ENCODE measurements around the gene TTBK1.

TTBK1 gene

GRCh38 chr6:43308101-43308989, 65.1 kb downstream of the TTBK1 start, which contains the start of gene CRIP3:
TSS of gene CRIP3 (minus strand) at chr6:43308826. CDS start at chr6:43308792, 34 bp downstream.
- Histone ChIP-seq H3K9me3 (no peaks in the 10 kb centered on the region), H3K36me3 (no peaks in the 10 kb centered on the region), H3K4me1 (ENCODE audit: control insufficient read depth in 1 of 2, insufficient read depth in 1 of 2, low read depth in 1 of 2, low read length in 1 of 2) (peaks cover 59 to 60% of the 10 kb centered on the region in 2 experiments), H3K4me3 (ENCODE audit: low read depth in 1 of 2, low read length in 1 of 2) (peak within 1 kb of the TSS; percentile 42 to 52), H3K27ac (peak within 1 kb of the TSS; percentile 55), H3K27me3 (no peaks in the 10 kb centered on the region)
- peak; percentile 12 for TF ChIP-seq CTCF (IDR thresholded peaks at IDR 0.05)

GRCh38 chr6:43308990-43309477, 65.8 kb downstream of the TTBK1 start:
- H3K4me1 ChIP-seq (ENCODE audit: control insufficient read depth in 1 of 2, insufficient read depth in 1 of 2, low read depth in 1 of 2, low read length in 1 of 2): peaks cover 66 to 67% of the 10 kb centered on the region in 2 experiments
- no peaks in the 10 kb centered on the region for H3K36me3 ChIP-seq
- TF ChIP-seq CTCF (IDR thresholded peaks at IDR 0.05): no peak
- H3K27ac ChIP-seq: peak overlapping the region; percentile 55
- H3K27me3 ChIP-seq: no peaks in the 10 kb centered on the region
- peak overlapping the region; percentile 42 to 52 for H3K4me3 ChIP-seq (ENCODE audit: low read depth in 1 of 2, low read length in 1 of 2)
- H3K9me3 ChIP-seq: no peaks in the 10 kb centered on the region

- H3K27me3 ChIP-seq: no peaks in the 10 kb centered on the region
- H3K4me1 ChIP-seq (ENCODE audit: control insufficient read depth in 1 of 2, insufficient read depth in 1 of 2, low read depth in 1 of 2, low read length in 1 of 2): peaks cover 71 to 78% of the 10 kb centered on the region in 2 experiments
- peak overlapping the region; percentile 67 for H3K27ac ChIP-seq
- H3K36me3 ChIP-seq: no peaks in the 10 kb centered on the region
- H3K9me3 ChIP-seq: no peaks in the 10 kb centered on the region
- peak overlapping the region in 1 of 2 experiments; percentile 35 for H3K4me3 ChIP-seq (ENCODE audit: low read depth in 1 of 2, low read length in 1 of 2)
- no peak for TF ChIP-seq CTCF (IDR thresholded peaks at IDR 0.05)
These were observed 66.9 kb downstream of the TTBK1 start for GRCh38 chr6:43310134-43310533.

GRCh38 chr6:43310624-43311023, 67.3 kb downstream of the TTBK1 start:
- Histone ChIP-seq H3K27ac (peak overlapping the region; percentile 67), H3K4me3 (ENCODE audit: low read depth in 1 of 2, low read length in 1 of 2) (peak overlapping the region in 1 of 2 experiments; percentile 35), H3K27me3 (no peaks in the 10 kb centered on the region), H3K9me3 (no peaks in the 10 kb centered on the region), H3K36me3 (no peaks in the 10 kb centered on the region), H3K4me1 (ENCODE audit: control insufficient read depth in 1 of 2, insufficient read depth in 1 of 2, low read depth in 1 of 2, low read length in 1 of 2) (peaks cover 71 to 78% of the 10 kb centered on the region in 2 experiments)
- no peak for TF ChIP-seq CTCF (IDR thresholded peaks at IDR 0.05)

GRCh38 chr6:43311666-43312065, 68.4 kb downstream of the TTBK1 start:
- Histone ChIP-seq H3K27ac (peak overlapping the region; percentile 67), H3K4me3 (ENCODE audit: low read depth in 1 of 2, low read length in 1 of 2) (peak overlapping the region in 1 of 2 experiments; percentile 35), H3K4me1 (ENCODE audit: control insufficient read depth in 1 of 2, insufficient read depth in 1 of 2, low read depth in 1 of 2, low read length in 1 of 2) (peaks cover 71 to 78% of the 10 kb centered on the region in 2 experiments), H3K36me3 (no peaks in the 10 kb centered on the region), H3K9me3 (no peaks in the 10 kb centered on the region), H3K27me3 (no peaks in the 10 kb centered on the region)
- no peak for TF ChIP-seq CTCF (IDR thresholded peaks at IDR 0.05)

Data from neutrophil (primary cell).